ENCODE measurements around the gene NIM1K.

DNA sequence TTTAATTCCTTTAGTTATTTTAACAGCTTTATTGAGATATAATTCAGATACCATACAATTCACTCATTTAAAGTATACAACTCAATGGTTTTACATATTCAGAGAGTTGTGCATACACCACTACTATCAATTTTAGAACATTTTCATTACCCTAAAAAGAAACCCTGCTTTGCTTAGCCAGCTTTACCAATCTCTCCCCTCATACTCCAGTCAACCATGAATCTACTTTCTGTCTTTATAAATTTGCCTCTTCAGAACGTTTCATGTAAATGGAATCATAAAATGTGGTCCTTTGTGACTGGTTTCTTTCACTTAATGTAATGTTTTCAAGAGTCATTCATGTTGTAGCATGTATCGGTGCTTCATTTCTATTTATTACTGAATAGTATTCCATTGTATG lies 24.9 kb downstream of the NIM1K start:
- TF ChIP-seq EZH2 (IDR thresholded peaks at IDR 0.05; ENCODE audit: borderline replicate concordance, insufficient read depth, low read depth, low read length, poor library complexity, severe bottlenecking) (no peak), CTCF (IDR thresholded peaks at IDR 0.05) (no peak)
